Smooth muscle cell (in vitro differentiated cells): ENCODE results near the gene FADS6. TPM values are rescaled to one million over a fixed set of nuclear protein-coding genes. Genes with fewer than 3 reads are reported as not detected.

Source experiments
- DNase-seq: peaks from one replicate; lab custom pipeline; 2025; ENCODE audit not compliant: unreplicated experiment; lab: John Stamatoyannopoulos, UW
- H2AFZ ChIP-seq: fragments of 200-600 bp; sonication (generic); 2 replicates; pipeline ENCODE4 v1.6.0; 2016; ENCODE audit warnings: antibody characterized with exemption, low read depth, mild to moderate bottlenecking
- H3F3A ChIP-seq: fragments of 200-600 bp; sonication (generic); 2 replicates; pipeline ENCODE4 v1.6.0; 2017; ENCODE audit warnings: antibody characterized with exemption, low read depth
- H3K27ac ChIP-seq: fragments of 200-600 bp; sonication (generic); 2 replicates; pipeline ENCODE4 v1.5.1; 2016; ENCODE audit warnings: low read depth, mild to moderate bottlenecking
- H3K27me3 ChIP-seq: fragments of 200-600 bp; sonication (generic); 2 replicates; pipeline ENCODE4 v1.6.1; 2016; ENCODE audit warnings: low read depth, mild to moderate bottlenecking
- H3K36me3 ChIP-seq: fragments of 200-600 bp; sonication (generic); 2 replicates; pipeline ENCODE4 v1.5.1; 2016; ENCODE audit warnings: low read depth
- H3K4me1 ChIP-seq: fragments of 200-600 bp; sonication (generic); 2 replicates; pipeline ENCODE4 v1.5.1; 2016; ENCODE audit warnings: low read depth
- H3K4me2 ChIP-seq: fragments of 200-600 bp; sonication (generic); 2 replicates; pipeline ENCODE4 v1.6.0; 2016; ENCODE audit warnings: mild to moderate bottlenecking
- H3K4me3 ChIP-seq: fragments of 200-600 bp; sonication (generic); 2 replicates; pipeline ENCODE4 v1.5.1; 2016; ENCODE audit warnings: mild to moderate bottlenecking
- H3K79me2 ChIP-seq: fragments of 200-600 bp; sonication (generic); 2 replicates; pipeline ENCODE4 v1.6.0; 2016; ENCODE audit warnings: low read depth, mild to moderate bottlenecking
- H3K9ac ChIP-seq: fragments of 200-600 bp; sonication (generic); 2 replicates; pipeline ENCODE4 v1.6.0; 2016; ENCODE audit warnings: low read depth
- H3K9me3 ChIP-seq: fragments of 200-600 bp; sonication (generic); replicated peaks from 2 replicates; pipeline ENCODE4 v1.5.1; 2016; ENCODE audit warnings: low read depth
- H4K20me1 ChIP-seq: fragments of 200-600 bp; sonication (generic); 2 replicates; pipeline ENCODE4 v1.6.0; 2016; ENCODE audit warnings: low read depth
- WGBS: methylation state at CpG from one replicate; pipeline ENCODE4 v1.1.7; 2016; ENCODE audit warnings: low lambda C conversion rate; 5-methylcytosine and 5-hydroxymethylcytosine counted together
- polyA plus RNA-seq: library from polyadenylated mRNA; unstranded; fragments of >200 nt; fragmentation: Nextera tagmentation; extraction: Ambion mirVana; gene quantifications from 2 replicates; pipeline ENCODE4 v1.2.1, GENCODE V29; 2016
- total RNA-seq: library from RNA; depleted of rRNA; stranded (reverse); fragments of >200 nt; gene quantifications from 2 replicates; pipeline ENCODE4 v1.2.3, GENCODE V29; 2014
- TF ChIP-seq, protein P1 (sequence below): fragments of 200-600 bp; sonication (generic); IDR thresholded peaks from 2 replicates; pipeline ENCODE4 v1.5.1; 2017; ENCODE audit warnings: borderline replicate concordance, mild to moderate bottlenecking, antibody characterized with exemption; ENCODE audit not compliant: insufficient read depth, poor library complexity, severe bottlenecking

The FADS6 gene
- total and polyA plus RNA-seq, 2 experiments from 2014 or later, result not detected

DNA sequence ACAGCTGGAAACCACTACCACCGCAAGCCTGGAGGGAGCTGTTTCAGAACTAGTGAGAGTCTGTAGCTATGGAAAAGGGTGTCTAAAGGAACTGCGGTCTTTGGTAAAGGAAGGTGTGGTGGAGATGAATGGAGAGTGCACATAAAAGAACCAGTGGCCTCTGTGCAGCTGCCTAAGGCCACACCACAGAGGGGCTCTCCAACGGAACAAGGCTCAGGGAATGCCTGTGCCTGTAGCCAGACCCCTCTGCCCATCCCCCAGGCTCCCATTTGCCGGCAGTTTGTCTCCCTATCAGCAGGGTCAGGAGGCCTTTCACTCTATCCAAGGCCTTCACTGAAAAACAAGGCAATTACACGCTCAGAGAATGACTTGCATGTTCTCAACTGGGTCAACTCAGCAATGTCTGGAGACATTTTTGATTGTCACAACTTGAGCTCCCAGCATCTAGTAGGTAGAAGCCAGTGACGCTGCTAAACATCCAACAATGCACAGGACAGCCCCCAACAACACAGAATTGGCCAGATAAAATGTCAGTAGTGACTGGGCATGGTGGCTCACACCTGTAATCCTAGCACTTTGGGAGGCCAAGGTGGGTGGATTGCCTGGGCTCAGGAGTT lies 17.3 kb downstream of the FADS6 start:
- H3K4me2 ChIP-seq, result no peak overlapping the region
- 73% methylated on average over 6 of the region's 6 CpGs for WGBS
- no peaks in the 10 kb centered on the region for H3K79me2 ChIP-seq
- no peaks in the 10 kb centered on the region for H3K27me3 ChIP-seq
- TF ChIP-seq, protein P1, sequence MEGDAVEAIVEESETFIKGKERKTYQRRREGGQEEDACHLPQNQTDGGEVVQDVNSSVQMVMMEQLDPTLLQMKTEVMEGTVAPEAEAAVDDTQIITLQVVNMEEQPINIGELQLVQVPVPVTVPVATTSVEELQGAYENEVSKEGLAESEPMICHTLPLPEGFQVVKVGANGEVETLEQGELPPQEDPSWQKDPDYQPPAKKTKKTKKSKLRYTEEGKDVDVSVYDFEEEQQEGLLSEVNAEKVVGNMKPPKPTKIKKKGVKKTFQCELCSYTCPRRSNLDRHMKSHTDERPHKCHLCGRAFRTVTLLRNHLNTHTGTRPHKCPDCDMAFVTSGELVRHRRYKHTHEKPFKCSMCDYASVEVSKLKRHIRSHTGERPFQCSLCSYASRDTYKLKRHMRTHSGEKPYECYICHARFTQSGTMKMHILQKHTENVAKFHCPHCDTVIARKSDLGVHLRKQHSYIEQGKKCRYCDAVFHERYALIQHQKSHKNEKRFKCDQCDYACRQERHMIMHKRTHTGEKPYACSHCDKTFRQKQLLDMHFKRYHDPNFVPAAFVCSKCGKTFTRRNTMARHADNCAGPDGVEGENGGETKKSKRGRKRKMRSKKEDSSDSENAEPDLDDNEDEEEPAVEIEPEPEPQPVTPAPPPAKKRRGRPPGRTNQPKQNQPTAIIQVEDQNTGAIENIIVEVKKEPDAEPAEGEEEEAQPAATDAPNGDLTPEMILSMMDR, result no peak
- H3K9ac ChIP-seq, result no peak overlapping the region
- DNase-seq, result no peak
- no peak overlapping the region for H2AFZ ChIP-seq
- H3K27ac ChIP-seq, result no peak overlapping the region
- no peaks in the 10 kb centered on the region for H3K36me3 ChIP-seq
- H3K9me3 ChIP-seq, result no peaks in the 10 kb centered on the region
- H3F3A ChIP-seq, result no peaks in the 10 kb centered on the region
- peaks cover 12% of the 10 kb centered on the region for H3K4me1 ChIP-seq
- H3K4me3 ChIP-seq, result no peak overlapping the region
- no peaks in the 10 kb centered on the region for H4K20me1 ChIP-seq

DNA sequence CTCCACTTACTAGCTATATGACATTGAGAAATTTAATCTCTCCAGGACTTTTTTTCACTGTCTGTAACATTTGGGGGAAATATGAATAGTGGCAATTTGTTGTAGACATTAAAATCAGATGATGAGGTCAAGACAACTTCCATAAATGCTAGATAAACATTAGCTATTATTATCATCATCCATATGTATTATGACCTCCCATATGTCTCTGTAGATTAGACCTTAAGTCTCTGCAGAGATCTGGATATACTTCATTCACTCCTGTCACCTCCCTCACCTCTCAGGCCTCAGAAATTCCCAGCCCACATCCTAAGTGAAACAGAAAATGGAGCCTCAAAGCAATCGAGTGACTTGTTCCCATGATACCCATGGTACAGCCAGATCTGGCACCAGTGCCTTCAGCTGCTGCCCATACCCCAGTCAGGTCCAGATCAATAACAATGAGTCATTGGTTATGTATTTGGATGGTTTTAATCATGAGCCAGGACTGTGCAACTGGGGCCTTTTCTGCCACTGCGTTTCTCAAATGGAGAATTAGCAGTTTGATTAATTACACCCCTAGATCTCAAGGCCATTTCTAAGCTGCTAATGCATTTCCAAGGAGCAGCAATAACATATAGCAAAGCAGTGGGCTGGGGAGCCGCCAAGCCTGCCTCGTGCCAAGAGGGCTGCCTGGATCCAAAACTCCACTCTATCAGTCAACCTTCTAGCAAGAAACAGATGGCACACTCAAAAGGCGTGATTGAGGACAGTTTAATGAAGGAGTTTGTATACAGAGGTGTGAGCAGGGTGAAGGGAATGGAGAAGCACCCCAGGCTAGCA lies 18.1 kb downstream of the FADS6 start:
- Histone ChIP-seq H3K9ac (no peak overlapping the region), H4K20me1 (no peaks in the 10 kb centered on the region), H3K79me2 (no peaks in the 10 kb centered on the region), H3K27ac (no peak overlapping the region), H3K4me2 (no peak overlapping the region), H3K4me1 (peaks cover 12% of the 10 kb centered on the region), H2AFZ (no peak overlapping the region), H3K4me3 (no peak overlapping the region), H3F3A (no peaks in the 10 kb centered on the region), H3K27me3 (no peaks in the 10 kb centered on the region), H3K36me3 (no peaks in the 10 kb centered on the region), H3K9me3 (no peaks in the 10 kb centered on the region)
- DNase-seq, result no peak
- TF ChIP-seq, protein P1, result no peak
- 88% methylated on average over 5 of the region's 5 CpGs for WGBS

DNA sequence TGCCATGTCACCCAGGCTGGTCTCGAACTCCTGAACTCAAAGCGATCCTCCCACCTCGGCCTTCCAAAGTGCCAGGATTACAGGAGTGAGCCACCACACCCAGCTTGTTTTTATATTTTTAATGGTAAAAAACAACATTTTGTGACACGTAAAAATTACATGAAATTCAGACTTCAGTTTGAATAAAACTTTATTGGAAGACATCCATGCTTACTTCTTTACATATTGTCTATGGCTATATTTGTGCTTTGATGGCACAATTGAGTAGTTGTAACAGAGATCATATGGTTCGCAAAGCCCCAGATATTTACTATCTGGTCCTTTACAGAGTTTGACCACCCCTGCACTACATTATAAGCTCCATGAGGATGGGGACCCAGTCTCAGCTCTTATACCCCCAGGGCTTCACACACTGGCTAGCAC lies 18.8 kb downstream of the FADS6 start:
- Histone ChIP-seq H3K4me3 (no peak overlapping the region), H3K79me2 (no peaks in the 10 kb centered on the region), H3K27ac (no peak overlapping the region), H3F3A (no peaks in the 10 kb centered on the region), H3K4me2 (no peak overlapping the region), H2AFZ (no peak overlapping the region), H3K4me1 (peaks cover 12% of the 10 kb centered on the region), H3K9ac (no peak overlapping the region), H3K36me3 (no peaks in the 10 kb centered on the region), H3K27me3 (no peaks in the 10 kb centered on the region), H4K20me1 (no peaks in the 10 kb centered on the region), H3K9me3 (no peaks in the 10 kb centered on the region)
- DNase-seq, result no peak
- 95% methylated on average over 5 of the region's 5 CpGs for WGBS
- TF ChIP-seq, protein P1, result no peak
